HG03280 (cell line): ENCODE data around the gene KCNMA1.
"Not testable (repeated sequence)": the region's sequence is repeated elsewhere in the genome, so short reads cannot be mapped to it uniquely, and the experiment has no call there.

Experiments
- ATAC-seq: cut with Tn5 transposase; IDR thresholded peaks from one replicate; pipeline ENCODE4 v1.9.1; 2021; ENCODE audit warnings: mild to moderate bottlenecking, moderate library complexity; ENCODE audit not compliant: unreplicated experiment

Gene KCNMA1

DNA sequence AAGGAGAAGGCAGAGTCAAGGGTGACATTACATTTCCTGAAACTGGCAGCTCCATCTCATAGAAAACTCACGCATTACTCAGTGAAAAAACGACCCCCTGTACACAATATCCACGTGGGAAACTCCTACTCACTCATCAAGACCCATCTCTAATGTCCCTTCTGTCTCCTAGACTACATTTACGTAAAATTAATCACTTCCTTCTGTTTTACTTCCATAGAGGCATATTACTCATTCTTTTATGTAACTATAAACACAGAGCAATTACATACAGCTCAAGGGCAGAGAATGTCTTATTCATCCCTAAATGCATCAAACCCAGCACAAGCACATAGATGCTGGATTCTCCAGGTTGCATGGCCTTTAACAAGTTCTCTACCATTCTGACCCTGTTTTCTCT, 281.8 kb downstream of the KCNMA1 start:
- no peak for ATAC-seq

- ATAC-seq, result no peak
These were observed 286.2 kb downstream of the KCNMA1 start for GRCh38 chr10:77351386-77351785.

- ATAC-seq, result no peak
These were observed 286.9 kb downstream of the KCNMA1 start for GRCh38 chr10:77350711-77351119.

GRCh38 chr10:77350134-77350533, 287.5 kb downstream of the KCNMA1 start:
- no peak for ATAC-seq

- ATAC-seq, result no peak
These were observed 288.4 kb downstream of the KCNMA1 start for GRCh38 chr10:77349226-77349625.

GRCh38 chr10:77348751-77349150, 288.9 kb downstream of the KCNMA1 start:
- no peak for ATAC-seq

DNA sequence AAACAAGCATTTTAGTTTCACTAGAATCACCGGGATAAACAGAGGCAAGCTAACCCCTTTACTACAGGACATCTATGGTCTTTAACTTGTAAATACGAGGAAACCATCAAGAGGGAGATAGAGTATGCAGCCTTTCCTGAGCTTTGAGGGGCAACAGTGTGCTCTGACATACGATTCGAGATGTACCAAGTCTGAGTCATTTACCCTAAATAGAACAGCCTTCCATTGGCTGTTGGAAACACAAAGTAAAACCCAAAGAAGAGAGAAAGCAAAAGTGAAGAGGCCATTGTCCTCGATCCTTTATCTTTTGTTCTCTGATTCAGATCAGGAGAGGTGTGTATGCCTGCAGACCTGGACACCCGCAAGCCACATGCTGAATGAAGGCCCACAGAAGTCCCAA, 289.5 kb downstream of the KCNMA1 start:
- ATAC-seq, result no peak

- ATAC-seq, result no peak
These were observed 290.6 kb downstream of the KCNMA1 start for GRCh38 chr10:77347052-77347451.

DNA sequence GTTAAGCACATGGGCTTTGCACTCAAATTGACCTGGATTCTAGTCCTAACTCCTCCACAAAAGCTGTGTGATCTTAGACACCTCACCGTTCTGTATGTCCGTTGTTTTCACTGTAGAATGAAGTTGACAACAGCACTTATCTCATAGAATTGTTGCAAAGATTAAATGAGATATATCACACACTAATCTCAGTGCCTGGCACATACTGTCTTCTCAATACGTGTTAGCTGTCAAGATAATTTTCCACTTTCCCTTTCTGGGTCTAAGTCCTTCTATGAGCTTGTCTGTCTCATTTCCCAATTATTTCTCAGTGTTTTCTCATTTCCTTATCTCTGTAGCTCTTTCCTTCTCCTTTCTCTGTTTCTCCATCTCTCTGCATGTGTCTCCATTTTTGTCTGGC, 296.6 kb downstream of the KCNMA1 start:
- no peak for ATAC-seq

- not testable (repeated sequence) for ATAC-seq
These were observed 297.7 kb downstream of the KCNMA1 start for GRCh38 chr10:77339872-77340271.

DNA sequence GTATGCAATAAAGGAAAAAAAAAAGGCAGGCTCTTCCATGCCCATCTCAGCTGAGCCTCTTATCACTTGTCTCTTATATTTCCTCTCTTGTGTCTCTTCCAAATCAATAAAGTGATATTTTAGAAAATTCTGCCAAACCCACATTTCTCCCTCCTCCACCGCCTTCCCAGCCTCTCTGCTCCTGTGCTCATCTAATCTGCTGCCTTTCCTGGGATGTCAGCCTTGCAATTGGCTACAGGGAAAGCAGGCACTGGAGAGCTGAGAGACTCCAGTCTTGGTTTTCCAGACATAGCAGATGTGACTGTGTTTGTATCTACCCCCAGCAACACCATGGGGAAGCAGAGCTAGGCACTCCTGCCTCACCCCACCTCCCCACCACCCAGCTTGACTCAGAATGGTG, 298.4 kb downstream of the KCNMA1 start:
- no peak for ATAC-seq

DNA sequence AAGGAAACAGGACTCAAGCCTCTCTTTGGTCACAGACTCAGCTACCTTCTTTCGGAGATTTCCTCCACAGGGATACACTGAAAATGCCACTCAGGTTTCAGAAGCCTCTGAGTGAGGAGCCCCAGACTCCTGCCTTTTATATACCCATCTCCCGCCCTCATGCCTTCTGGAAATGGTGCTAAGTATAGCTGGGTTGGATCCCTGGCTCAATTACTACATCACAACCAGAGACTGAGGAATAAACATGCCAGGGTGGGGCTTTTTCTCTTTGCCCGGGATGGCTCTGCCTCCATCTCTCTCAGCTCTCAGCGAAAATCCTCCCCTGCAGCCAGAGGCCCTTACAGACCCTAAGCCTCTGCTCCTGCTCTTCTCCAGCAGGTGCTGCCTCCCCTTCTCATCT, 299.5 kb downstream of the KCNMA1 start:
- ATAC-seq, result no peak

GRCh38 chr10:77334501-77334900, 303.1 kb downstream of the KCNMA1 start:
- no peak for ATAC-seq

GRCh38 chr10:77333610-77334340, 303.8 kb downstream of the KCNMA1 start:
- ATAC-seq, result no peak

- ATAC-seq, result no peak
These were observed 305.4 kb downstream of the KCNMA1 start for GRCh38 chr10:77332256-77332655.

DNA sequence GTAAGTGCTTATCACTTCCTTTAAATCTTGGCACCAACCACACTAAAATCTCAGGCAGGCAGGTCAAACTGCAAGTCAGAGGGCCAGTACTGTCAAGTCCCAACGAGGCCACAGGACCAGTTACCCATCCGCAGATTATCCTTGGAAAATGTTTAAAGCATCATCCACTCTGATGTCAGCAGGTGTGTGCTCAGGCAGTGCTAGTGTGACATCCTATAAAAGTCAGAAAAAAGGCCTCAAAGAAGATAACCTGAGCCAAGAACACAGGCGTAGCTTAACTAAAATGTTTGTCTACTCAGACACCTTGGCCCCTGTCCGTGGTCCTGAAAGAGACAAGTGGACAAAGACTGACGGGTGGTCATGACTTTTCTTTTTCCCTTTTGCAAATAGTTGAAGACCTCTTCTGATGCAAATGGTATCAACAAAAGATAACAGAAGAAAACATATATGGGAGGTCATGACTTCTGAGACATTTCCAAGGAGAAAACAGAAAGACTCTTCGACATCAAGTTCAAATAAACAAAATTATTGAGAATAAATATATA, 309.3 kb downstream of the KCNMA1 start:
- no peak for ATAC-seq

- no peak for ATAC-seq
These were observed 312.4 kb downstream of the KCNMA1 start for GRCh38 chr10:77325233-77325537.

GRCh38 chr10:77321838-77322237, 315.8 kb downstream of the KCNMA1 start:
- no peak for ATAC-seq

DNA sequence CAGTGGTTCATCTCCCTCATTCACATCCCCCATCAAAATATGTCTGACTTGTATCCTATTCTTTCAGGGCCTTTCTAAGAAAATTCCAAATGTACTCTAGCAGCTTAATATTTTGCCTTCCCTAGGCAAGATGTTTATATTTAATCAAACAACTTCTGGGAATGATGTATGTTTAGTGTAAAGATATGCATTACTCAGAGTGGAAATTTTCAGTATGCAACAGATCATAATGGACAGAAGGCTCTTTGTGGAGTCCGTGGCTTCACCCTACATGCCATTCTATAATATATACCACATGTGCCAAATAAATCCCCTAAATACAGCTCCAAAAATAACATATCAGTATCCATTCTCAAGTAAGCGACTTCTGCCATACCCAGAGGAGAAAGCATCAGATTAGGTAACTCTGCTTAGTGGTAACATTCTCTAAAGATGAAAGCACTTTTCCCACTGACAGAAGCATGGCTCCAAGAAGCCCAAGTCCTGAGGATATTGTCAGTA, 316.6 kb downstream of the KCNMA1 start:
- ATAC-seq, result no peak

DNA sequence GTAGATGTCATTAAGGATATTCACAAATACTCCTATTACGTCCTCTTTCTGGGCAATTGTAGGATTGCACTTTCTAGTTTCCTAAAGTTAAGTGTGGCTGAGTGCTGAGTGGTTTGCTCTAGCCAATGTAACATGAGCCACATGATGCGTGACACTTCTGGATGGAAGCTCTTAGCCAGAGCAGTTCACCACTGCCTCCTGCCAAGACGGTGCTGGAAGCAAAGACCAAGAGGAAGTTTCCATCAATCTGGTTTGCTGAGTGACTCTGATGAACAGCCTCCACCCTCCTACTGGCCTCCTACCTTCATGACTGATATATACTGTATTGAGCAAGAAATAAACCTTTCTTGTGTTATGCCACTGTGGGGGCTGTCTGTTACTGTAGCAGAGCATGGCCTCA, 318.1 kb downstream of the KCNMA1 start:
- ATAC-seq, result no peak

GRCh38 chr10:77318739-77319138, 318.9 kb downstream of the KCNMA1 start:
- no peak for ATAC-seq

DNA sequence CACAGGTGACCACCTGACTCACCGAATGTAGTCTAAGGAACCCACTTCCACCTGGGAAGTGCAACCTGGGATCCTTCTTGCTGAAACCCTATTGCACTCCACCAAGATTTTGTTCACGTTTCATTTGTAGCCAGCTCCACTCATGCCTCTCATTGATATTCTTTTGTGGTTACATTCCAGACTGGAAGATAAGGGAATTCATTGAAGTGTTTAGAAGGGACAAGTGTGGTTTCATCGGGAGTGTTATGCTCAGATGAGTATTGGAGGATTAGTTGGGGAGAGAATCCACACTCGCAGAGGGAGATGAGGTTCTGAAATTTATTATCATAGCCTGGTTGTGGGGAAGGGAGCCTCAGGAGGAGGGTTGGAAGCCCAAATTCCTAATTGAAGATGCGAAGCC, 320.4 kb downstream of the KCNMA1 start:
- no peak for ATAC-seq
